NCI-H526 (cell line): Measurements from ENCODE around the gene EPB41L4A.
"Not testable (repeated sequence)": the region's sequence is repeated elsewhere in the genome, so short reads cannot be mapped to it uniquely, and the experiment has no call there.

Source experiments
- DNase-seq, 2 experiments: peaks; one replicate each; lab custom pipeline; 2025; lab: John Stamatoyannopoulos, UW

EPB41L4A gene

GRCh38 chr5:112208195-112208594, 210.9 kb downstream of the EPB41L4A start:
- not testable (repeated sequence) for DNase-seq

- DNase-seq, result no peak
Observed at GRCh38 chr5:112205846-112206245, 213.2 kb downstream of the EPB41L4A start.

- no peak for DNase-seq
Observed at GRCh38 chr5:112203229-112203628, 215.8 kb downstream of the EPB41L4A start.

GRCh38 chr5:112202694-112203093, 216.4 kb downstream of the EPB41L4A start:
- no peak for DNase-seq

- no peak for DNase-seq
Observed at GRCh38 chr5:112201141-112201540, 217.9 kb downstream of the EPB41L4A start.

- no peak for DNase-seq
Observed at GRCh38 chr5:112200131-112200530, 218.9 kb downstream of the EPB41L4A start.

GRCh38 chr5:112196584-112196983, 222.5 kb downstream of the EPB41L4A start:
- DNase-seq, result no peak

- DNase-seq, result no peak
Observed at GRCh38 chr5:112195924-112196323, 223.2 kb downstream of the EPB41L4A start.

GRCh38 chr5:112192866-112193265, 226.2 kb downstream of the EPB41L4A start:
- no peak for DNase-seq

- no peak for DNase-seq
Observed at GRCh38 chr5:112192072-112192471, 227.0 kb downstream of the EPB41L4A start.

- peak in 1 of 2 experiments; percentile 18 for DNase-seq
Observed at GRCh38 chr5:112189391-112189790, 229.7 kb downstream of the EPB41L4A start.

GRCh38 chr5:112186401-112186990, 232.6 kb downstream of the EPB41L4A start:
- DNase-seq, result peak; percentile 3 to 70

- DNase-seq, result no peak
Observed at GRCh38 chr5:112183874-112184273, 235.2 kb downstream of the EPB41L4A start.

GRCh38 chr5:112183103-112183711, 235.9 kb downstream of the EPB41L4A start:
- peak in 1 of 2 experiments; percentile 16 for DNase-seq

GRCh38 chr5:112179290-112179689, 239.8 kb downstream of the EPB41L4A start:
- no peak for DNase-seq

GRCh38 chr5:112174959-112175594, 244.0 kb downstream of the EPB41L4A start:
- DNase-seq, result peak; percentile 37 to 71

GRCh38 chr5:112165897-112166737, 253.0 kb downstream of the EPB41L4A start:
- DNase-seq, result no peak

GRCh38 chr5:112165399-112165798, 253.7 kb downstream of the EPB41L4A start:
- DNase-seq, result no peak

- no peak for DNase-seq
Observed at GRCh38 chr5:112163435-112163834, 255.6 kb downstream of the EPB41L4A start.

- no peak for DNase-seq
Observed at GRCh38 chr5:112161392-112161748, 257.7 kb downstream of the EPB41L4A start.

GRCh38 chr5:112160652-112161391, 258.3 kb downstream of the EPB41L4A start:
- peak; percentile 45 to 84 for DNase-seq

GRCh38 chr5:112159435-112159834, 259.6 kb downstream of the EPB41L4A start:
- DNase-seq, result no peak
